ENCODE measurements around the gene BMPR1A. TPM values are rescaled to one million over a fixed set of nuclear protein-coding genes. Genes with fewer than 3 reads are reported as not detected.

The BMPR1A gene
- total RNA-seq, 2 experiments from 2014 or later: 15.9 to 19.5 TPM

DNA sequence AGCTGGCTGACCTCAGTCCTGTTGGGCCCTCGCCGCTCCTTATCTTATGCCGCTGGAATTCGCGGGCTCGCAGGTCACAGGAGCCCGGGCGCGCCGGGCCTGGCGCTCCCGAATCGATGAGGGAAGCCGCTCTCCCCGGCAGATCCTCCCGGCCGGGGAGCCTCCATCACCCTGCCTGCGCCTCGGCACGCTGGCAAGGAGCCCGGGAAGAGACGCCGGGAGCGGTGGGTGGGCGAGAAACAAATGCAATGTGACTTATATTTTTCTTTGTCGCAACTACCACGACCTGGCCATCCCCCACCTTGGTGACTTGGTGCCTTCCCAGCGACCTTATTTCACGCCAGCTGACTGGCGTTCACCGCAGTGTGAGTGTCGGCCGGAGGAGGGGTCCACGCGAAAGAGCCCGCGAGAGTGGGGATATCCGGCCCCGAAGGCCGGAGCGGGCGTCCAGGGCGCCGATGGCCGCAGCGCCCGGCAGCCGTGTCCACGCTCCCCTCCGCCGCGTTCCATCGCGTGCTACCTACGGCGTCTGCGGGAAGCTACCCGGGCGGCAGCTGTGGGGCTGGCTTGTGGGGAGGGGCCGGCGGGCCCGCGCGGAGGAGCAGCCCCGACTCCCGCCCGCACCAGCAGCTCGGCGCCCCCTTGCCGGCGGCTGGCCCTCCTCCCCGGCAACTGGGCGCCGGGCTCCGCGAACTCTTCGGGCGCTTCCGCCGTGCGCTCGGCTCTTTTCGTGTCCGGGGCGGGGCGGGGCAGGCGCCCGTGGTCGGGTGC lies 494 bp upstream of the BMPR1A start:
- CTCF ChIA-PET: no interaction called here

DNA sequence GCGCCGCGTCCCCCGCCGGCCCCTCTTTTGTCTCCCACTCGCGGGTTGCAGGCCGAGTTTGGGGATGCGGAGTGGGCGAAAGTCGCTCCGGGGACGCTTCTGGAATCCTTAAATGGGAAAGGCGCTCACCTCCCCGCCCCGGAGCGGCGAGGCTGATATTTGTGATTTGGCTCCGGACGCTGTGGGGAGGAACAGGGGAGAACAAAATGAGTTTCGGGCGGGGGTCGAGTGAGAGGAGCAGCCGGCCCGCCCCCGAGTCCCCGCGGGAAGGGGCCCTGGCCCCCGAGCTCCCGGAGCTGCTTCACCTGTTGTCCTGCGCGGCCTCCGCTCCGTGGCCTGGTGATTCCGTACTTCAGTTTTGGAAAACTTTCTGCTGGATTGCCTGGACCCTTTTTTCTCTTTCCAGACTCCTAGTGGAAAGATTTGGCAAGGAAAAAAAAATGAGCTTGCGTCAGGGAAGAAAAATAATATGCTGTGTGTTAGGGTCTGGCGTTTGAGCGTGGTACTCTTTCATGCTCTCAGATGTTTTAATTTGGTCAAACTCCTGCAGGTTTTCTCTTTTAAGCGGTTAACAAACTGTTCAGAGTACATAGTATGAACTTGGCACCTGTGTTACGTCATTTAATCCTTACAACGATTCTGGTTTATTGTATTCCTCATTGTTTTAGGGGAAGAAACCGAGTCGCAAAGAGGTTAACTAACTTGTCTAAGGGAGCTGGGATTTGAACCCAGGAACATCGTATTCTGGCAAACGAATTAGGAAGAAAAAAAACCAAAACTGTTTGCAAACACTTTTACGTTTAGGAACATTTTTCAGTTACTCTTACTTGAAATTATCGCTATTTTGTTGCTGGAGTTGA lies 924 bp downstream of the BMPR1A start:
- POLR2A ChIA-PET: interaction anchor here (1.1 kb wide), 1 partner anchor 69 kb away, joined by 3 read pairs; no protein-coding TSS in a partner anchor
- CTCF ChIA-PET: interaction anchor here (1.4 kb wide), 1 partner anchor 142 kb away, joined by 3 read pairs; no protein-coding TSS in a partner anchor

More for the DNA sequence above, 494 bp upstream of the BMPR1A start:
- POLR2A ChIA-PET: interaction anchor here (0.7 to 1.3 kb wide), 3 partner anchors 44 to 80 kb away, joined by 3 to 6 read pairs (median 3); no protein-coding TSS in a partner anchor

DNA sequence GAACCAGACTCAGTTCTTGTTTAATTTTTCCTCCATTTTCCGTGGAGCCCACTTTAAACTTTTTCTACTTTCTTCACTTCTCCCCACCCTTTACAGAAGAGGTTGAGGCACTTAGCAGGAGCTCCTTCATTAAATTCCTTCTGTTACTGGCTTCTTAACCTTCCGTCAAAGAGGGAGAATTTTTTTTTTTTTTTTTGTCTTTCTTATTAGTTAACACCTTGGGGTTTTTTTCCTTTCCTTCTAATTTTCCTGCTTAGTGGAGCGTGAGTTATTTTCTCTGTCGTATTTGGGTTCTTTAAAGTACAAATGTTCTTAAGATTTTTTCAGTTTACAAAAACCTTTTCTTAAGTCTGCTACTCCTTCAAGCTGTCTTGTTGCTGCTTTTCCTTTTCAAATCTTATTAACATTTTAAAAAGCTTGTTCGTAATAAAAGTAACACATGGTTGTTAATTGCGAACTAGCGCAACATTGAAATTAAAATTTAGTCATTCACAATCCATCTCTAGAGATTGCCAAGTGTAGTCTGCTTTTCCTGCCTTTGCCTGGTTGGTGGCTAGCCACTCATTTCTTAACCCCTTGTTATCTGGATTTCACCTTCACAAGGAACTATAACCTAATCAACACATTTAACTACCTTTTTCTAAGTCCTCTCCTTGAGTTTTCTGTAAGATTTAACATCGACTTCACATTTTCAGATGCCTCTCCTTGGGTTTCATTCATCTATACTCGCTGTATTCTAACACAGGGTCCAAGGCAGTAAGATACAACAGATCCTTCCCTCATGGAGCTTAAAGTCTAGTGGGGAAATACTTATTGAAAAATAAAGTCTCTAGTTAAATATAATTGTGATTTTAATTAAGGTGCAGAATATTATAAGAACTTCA lies 2.0 kb downstream of the BMPR1A start:
- CTCF ChIA-PET: interaction anchor here (0.7 to 1.4 kb wide), 2 partner anchors 58 to 141 kb away, joined by 3 read pairs; no protein-coding TSS in a partner anchor

DNA sequence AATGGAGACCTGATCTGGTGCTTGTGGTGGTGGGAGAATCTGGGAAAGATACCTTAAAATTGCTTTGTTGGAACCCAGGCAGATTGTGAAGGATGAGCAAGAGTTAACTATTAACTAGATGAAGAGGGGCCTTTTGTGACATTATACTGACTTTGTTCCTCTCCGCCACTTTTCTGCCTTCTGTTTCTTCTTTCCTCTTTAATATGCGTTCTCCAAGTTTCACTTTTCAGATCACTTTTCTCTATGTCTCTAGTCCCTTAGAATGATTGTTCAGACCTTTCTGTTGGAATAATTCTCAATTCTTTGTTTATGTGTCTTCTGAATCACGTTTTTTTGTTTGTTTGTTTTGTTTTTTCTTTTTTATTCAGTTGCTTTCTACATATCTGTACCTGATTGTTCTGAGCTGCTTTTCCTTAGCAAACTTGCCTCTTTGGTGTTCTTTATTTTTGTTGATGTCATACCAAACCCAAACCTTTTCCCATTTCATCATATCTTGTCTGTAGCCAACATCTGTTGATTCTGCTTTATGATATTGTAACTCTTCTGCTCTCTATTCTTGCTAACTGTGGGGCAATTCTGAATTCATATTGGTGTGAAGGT lies 2.8 kb downstream of the BMPR1A start:
- CTCF ChIA-PET: interaction anchor here (0.6 kb wide), 1 partner anchor 69 kb away, joined by 3 read pairs; no protein-coding TSS in a partner anchor
- POLR2A ChIA-PET: no interaction called here

More for the DNA sequence above, 2.0 kb downstream of the BMPR1A start:
- POLR2A ChIA-PET: no interaction called here

DNA sequence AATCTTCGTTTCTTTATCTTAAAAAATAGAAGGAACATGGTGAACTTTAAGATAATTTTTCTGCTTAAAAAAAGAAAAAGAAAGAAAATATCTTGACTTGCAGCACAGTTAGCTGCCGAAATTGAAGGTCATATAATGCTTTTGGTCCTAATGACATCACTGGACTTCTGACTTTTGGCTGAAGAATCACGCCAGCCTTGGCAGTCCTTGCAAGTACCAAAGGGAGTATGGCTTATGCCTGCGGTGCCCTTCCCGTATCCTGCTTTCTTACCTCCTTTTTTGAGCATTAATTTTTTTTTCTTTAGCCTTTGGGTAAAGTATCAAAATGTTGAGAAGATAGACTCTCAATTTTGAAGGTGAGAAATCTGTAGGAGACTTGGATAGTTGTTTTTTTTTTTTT lies 7.0 kb downstream of the BMPR1A start:
- ChIA-PET CTCF (no interaction called here), POLR2A (no interaction called here)

DNA sequence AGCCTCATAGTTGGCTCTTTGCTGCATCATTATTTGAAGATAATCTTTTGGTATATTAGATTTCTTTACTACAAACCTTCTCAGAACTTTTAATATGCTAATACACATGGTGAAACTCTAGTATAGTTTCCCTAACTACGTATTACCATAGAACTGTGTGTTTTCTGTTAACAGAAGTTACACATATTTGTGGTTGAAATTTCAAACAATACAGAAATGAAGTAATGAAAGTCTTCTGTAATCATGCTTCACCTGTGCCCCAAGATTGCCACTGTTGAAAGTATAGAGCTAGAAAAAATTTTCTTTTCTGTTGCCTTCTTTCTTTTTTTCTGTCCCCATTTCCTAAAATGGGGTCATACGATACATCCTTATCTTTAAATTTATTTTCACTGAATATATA lies 9.1 kb downstream of the BMPR1A start:
- ChIA-PET POLR2A (no interaction called here), CTCF (no interaction called here)

DNA sequence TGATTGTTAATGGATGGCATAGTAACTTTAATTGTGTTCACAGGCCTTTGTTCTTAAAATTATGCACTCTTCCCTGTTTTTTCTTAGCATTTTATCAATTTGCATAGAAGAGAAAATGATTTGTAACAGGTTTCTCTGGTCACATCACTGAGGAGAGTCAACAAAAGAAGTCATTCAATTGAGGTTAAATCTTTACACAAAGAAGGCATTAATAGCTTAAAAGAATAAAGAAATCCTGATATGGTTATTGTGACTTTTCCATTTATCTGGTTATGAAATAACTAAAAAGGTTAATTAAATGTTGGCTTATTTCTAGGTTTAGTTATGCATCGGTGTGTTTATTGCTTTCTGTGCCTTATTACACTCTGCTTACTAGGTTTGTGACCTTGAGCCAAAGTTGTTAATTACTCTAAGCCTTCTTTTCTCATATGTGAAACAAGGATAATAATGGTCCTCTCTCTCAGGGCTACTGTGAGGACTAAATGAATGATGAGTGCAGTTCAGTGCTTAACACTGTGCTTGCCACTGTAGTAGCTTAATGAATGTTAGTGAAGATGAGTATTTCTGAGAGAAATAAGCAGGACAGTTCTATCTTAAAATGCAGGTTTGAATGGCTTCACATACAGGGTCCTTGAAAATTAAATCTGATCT lies 12.1 kb downstream of the BMPR1A start:
- ChIA-PET CTCF (no interaction called here), POLR2A (no interaction called here)

DNA sequence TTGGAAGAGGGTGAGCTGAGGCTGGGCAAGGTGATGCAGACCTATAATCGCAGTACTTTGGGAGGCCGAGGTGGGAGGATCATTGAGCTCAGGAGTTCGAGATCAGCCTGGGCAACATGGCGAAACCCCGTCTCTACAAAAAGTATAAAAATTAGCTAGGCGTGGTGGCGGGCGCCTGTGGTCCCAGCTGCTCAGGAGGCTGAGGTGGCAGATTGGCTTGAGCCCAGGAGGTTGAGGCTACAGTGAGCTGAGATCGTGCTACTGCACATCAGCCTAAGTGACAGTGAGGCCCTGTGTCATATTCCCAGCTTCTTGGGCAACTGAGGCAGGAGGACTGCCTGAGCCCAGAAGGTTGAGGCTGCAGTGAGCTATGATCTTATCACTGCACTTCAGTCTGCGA lies 13.6 kb downstream of the BMPR1A start:
- CTCF ChIA-PET: no interaction called here
- POLR2A ChIA-PET: no interaction called here

DNA sequence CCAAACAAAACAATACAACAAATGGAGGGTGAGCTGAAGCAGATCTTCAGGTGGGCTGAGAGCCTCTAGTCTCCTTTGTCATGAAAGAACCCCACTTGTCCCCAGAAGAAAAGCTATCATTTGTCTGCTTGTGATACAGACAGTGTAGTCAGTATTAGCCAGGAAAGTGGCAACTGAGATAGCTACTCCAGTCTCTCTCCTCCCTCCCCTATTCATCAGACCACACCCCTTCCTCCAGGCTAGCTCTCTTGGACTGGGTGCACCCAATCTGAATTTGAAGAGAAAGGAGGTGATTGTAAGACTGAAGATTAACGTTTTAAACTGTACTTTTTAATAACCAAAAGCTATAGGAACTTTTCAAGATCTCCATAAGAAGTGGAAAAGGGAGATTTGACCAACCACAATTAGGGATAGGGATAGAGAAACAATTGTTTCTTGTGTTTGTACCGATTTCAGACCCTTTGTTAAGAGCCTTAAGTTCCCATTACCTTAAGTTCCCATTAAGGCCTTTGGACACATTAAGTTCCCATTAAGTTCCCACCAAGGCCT lies 14.1 kb downstream of the BMPR1A start:
- POLR2A ChIA-PET: no interaction called here
- CTCF ChIA-PET: interaction anchor here (0.6 kb wide), 1 partner anchor 20 kb away, joined by 4 read pairs; no protein-coding TSS in a partner anchor

DNA sequence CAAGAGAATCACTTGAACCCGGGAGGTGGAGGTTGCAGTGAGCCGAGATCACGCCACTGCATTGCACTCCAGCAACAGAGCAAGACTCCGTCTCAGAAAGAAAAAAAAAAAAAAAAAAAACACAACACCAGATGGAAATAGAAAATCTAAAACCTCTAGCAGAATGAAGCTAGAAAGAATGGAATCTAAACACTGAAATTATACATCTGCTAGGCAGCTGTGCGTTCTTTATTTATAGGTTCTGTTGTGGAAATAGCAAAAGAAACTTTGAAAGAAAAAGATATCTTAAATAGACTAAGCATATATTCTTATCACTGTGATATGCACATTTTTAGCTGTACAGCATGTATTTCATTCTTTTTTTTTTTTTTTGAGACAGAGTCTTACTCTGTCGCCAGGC lies 17.1 kb downstream of the BMPR1A start:
- ChIA-PET POLR2A (no interaction called here), CTCF (no interaction called here)

DNA sequence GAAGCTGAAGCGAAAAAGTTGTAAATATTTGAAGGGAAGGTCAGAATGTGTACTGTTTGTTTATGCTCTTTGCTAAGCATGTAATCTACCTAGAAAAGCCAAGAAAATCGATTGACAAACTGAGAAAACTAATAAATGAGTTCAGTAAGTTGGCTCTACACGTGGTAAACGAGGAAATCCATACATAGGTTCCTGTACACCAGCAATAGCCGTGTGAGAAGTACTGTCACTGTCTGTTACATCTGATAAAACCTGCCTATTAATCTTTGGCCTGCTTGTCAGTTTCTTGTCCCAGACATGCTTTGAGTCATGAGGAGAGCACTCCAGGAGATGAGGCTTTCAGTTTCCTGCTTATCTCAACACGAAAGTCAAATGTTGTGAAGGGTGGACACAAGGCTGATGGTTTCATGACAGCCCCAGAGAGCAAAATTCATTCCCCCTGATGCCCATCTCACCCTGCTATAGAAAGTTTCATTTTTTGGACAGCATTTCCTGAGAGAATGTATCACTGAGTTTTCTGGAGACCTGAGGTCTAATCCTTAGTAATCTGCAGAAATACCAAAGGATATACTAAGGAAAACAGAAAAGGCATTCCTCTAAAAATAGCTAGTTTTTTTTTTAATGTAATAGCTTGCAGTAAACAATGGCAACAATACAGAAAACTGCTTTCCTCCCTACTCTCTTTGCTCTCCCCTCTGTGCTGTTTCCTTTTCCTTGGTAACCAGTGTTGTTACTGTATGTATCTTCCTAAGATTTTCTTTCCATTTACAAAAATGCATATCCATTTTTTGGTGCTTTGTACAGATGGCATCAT lies 18.8 kb downstream of the BMPR1A start:
- CTCF ChIA-PET: interaction anchor here (0.6 kb wide), 1 partner anchor 88 kb away, joined by 3 read pairs; no protein-coding TSS in a partner anchor
- POLR2A ChIA-PET: no interaction called here

DNA sequence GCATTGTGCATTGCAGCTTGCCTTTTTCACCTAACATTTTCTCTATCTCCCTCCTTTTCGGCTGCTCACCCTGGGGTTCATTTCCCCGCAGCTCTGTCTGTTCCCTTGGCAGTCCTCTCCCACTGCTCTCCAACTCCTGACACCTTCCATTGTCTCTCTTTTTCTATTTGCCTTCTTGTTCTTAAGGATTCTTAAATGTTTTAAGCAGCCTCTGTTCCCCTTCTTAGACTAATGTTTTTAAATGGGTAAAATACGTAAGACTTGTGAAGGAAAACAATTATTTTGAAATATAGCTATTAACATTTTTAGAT lies 19.4 kb downstream of the BMPR1A start:
- CTCF ChIA-PET: interaction anchor here (0.6 kb wide), 2 partner anchors 64 to 88 kb away, joined by 3 to 5 read pairs; no protein-coding TSS in a partner anchor
- POLR2A ChIA-PET: no interaction called here

DNA sequence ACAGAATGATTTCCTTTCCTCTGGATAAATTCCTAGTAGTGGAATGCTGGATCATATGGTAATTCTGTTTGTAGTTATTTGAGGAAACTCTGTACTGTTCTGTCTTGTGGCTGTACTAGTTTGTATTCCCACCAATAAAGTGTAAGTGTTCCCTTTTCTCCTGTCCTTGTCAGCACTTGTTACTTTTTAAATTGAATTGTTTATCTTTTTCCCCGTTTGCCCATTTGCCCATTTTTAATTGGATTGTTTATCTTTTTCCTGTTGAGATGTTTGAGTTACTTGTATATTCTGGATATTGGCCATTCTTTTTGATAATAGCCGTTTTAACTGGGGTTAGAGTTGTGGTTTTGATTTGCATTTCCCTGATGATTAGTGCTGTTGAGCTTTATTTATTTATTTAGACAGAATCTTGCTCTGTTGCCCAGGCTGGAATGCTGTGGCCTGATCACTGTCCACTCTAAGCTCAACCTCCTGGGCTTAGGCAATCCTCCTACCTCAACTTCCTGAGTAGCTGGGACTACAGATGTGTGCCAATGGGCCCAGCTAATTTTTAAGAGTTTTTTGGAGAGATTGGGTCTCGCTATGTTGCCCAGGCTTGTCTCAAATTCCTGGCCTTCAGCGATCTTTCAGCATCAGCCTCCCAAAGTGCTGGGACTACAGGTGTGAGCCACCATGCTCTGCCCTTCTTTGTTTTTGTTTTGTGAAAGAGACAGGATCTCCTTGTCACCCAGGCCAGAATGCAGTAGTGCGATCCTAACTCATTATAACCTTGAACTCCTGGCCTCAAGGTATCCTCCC lies 23.0 kb downstream of the BMPR1A start:
- ChIA-PET POLR2A (no interaction called here), CTCF (no interaction called here)

DNA sequence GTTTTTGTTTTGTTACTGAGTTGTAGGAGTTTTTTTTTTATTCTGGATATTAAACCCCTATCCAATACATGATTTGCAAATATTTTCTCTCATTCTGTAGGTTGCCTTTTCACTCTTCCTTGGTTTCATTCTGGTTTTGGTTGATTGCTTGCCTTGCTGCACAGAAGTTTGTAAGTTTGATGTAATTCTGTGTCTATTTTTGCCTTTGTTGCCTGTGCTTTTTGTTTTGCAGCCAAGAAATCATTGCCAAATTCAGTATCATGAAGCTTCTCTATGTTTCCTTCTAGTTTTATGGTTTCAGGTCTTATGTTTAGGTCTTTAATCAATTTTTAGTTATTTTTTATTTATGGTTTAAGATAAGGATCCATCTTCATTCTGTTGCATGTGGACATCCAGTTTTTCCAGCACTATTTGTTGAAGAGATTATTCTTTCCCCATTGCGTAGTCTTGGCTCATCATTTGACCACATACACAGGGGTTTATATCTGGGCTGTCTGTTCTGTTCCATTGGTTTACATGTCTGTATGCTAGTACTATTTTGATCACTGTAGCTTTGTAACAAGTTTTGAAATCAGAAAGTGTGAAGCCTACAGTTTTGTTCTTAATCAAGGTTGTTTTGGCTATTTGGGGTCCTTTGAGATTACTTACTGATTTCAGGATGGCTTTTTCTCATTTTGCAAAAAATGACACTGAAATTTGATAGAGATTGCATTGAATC lies 26.4 kb downstream of the BMPR1A start:
- ChIA-PET CTCF (no interaction called here), POLR2A (no interaction called here)

DNA sequence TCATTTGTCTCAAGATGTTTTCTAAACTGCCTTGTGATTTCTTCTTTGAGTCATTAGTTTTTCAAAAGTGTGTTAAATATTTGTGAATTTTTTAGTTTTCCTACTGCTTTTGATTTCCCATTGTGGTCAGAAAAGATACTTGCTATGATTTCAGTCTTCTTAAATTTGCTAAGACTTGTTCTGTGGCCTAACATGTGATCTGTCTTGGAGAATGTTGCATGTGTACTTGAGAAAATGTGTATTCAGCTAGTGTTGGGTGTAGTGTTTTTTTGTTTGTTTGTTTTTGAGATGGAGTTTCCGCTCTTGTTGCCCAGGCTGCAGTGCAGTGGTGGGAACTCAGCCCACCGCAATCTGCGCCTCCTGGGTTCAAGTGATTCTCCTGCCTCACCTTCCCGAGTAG lies 28.6 kb downstream of the BMPR1A start:
- CTCF ChIA-PET: no interaction called here
- POLR2A ChIA-PET: no interaction called here

DNA sequence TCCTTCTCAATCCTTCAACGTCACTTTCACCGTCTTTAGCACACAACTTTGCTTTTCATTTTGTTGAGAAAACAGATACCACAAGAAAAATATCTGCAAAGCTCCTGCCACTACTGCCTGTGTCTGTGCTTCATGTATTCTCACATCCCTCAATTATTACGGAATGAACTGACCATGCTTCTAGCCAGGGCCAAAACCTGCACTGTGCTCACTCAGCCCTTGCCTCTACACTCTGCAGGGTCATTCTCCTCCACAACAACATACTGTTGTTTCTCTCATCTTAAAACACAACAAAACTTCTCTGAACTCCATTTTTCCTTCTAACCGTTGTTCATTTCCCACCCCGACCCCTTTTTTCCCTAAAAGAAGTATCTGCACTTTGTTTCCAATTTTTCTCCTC lies 29.5 kb downstream of the BMPR1A start:
- ChIA-PET CTCF (interaction anchor here (0.6 kb wide), 1 partner anchor 153 kb away, joined by 3 read pairs; no protein-coding TSS in a partner anchor), POLR2A (no interaction called here)
